NCI-H187 treated with DMSO at 0.1 percent for 48 hours (cell line): Measurements from ENCODE around the gene IQCH.
"Not testable (repeated sequence)": the region's sequence is repeated elsewhere in the genome, so short reads cannot be mapped to it uniquely, and the experiment has no call there.

Source experiments
- DNase-seq: peaks from one replicate; lab custom pipeline; 2025; lab: John Stamatoyannopoulos, UW

IQCH gene

GRCh38 chr15:67358391-67358790, 103.8 kb downstream of the IQCH start:
- DNase-seq = no peak

DNA sequence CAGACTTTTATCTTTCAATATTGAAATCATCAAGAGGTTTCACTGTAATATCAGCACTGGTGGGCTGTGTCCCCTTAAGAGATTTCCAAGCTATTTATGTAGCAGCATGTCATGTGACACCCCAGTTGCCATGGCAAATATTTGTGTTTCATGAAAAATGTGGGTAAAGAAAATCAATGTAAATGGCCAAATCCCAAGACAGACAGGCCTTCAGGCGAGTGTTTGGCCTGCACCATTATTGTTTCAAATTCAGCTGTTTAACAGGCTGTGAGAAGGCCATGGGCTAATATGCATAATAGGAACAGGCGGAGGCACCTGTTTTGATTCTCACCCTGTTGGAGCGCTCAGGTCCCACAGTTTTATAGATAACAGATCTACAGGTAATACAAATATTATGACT, 104.2 kb downstream of the IQCH start:
- DNase-seq = no peak

DNA sequence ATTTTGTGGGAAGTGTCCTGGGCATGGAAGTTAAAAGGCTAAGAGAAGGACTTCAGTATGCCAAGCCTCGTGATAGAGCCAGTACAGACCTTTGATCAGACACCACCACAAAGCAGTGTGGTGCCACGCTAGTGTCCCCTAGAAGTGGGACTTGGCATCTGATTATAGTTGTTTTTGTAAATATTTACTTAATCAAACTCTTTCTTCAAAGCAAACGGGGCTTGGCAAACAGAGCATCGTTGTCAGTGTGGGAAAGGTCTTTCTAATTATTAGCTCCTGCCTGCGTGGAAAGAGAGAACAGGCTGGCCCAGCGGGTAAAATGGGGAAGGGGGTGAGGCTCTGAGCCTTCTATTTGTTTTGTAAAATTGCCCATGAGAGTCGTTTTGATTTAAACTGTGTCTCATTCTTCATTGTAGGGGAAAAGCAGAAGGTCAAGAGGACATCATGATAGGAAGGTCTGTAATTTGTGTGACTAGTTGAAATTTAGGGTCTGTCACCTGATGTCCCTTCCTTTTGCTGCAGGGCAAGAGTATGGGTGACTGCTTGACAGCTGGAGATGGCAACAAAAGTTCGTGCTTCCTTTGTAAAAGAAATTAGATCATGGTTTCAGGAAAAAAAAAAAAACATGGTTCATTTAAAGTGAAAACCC, 105.0 kb downstream of the IQCH start:
- DNase-seq = no peak

GRCh38 chr15:67361100-67361499, 106.5 kb downstream of the IQCH start:
- no peak for DNase-seq

- DNase-seq = not testable (repeated sequence)
Measured at GRCh38 chr15:67363712-67364111, 109.1 kb downstream of the IQCH start.

- DNase-seq = no peak
Measured at GRCh38 chr15:67365994-67366393, 111.4 kb downstream of the IQCH start.

DNA sequence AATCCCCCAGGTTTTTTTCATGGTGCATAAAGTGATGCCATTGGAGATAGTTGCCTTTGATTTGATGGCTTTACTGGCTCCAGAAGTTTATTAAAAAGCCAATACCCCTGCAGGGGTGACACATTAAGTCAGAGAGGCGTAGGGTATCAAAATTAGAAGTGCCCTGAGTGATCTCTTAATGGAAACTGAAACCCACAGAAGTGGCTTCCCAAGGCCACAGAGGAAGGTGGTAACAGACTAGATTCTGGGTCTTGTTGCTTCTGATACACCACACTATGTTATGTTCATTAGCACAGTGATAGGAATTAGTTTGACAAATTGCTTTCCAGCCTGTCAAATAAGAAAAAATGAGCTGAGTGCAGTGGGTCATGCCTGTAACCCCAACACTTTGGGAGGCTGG, 112.3 kb downstream of the IQCH start:
- DNase-seq = no peak

- no peak for DNase-seq
Measured at GRCh38 chr15:67369359-67369998, 114.9 kb downstream of the IQCH start.

DNA sequence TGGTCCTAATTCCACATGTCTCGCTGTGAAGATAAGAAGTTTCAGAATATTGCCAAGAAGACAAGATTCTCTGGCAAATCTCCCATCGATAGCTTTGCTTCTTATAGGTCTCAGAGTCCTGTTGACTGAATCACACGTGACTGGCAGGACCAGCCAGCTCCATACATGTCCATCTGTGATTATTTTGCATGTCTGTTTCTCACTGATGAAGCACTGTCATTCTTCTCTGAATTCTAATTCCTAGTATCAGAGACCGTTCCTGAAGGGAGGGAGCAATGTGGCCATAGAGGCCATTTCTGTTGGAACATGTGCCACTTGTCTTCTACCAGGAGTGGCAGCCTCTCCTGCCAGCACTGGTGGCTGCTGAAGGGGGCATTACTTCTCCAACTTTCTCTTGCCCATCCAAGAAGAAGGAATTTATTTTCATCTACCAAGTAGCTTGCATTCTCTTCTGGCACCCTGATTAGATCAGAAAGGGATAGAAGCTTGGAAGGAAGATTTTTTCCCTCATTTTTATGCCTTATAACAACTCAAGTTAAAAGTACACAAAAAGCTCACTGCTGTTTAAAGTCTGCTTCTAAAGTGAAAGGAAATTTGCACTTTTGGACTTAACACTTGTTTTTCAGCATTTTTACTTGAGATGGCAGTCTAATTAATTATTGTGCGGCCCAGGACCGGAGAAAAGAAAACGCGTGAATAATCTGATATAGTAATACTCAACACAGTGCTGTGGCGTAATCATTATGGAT, 115.8 kb downstream of the IQCH start:
- no peak for DNase-seq

GRCh38 chr15:67372543-67372942, 118.0 kb downstream of the IQCH start:
- no peak for DNase-seq

DNA sequence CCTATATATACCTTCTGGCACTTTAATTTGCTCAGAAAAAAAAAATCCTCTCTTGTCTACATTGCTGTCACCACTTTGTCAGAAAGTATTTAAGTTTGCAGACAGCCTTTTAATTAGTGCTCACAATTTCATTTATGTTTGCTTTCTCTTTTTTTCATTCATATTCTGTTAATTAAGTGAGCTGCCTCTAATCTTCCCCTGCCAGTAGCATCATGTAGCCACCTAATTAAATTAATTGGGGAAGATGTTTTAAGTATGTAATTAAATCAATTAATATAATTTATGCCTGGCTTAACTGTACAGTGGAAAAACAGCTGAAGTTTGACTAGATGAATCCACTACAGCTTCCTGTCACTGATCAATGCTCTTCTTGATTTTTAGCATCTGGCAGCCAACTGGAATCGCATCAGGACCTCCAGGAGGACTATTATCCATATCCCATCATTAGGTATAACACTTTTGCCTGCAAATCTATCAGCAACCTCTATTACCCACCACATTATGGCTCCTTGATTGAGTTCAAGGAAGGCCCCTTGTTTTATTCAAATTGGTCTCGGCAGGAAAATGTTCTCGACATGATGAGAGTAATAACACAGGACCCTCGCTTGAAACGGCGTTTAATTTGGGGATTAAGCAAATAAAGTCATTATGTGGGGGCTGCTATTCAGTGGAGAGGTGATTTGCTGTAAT, 118.5 kb downstream of the IQCH start:
- no peak for DNase-seq

GRCh38 chr15:67373971-67374370, 119.4 kb downstream of the IQCH start:
- DNase-seq = no peak

- no peak for DNase-seq
Measured at GRCh38 chr15:67379530-67379929, 124.9 kb downstream of the IQCH start.

- no peak for DNase-seq
Measured at GRCh38 chr15:67380921-67381320, 126.3 kb downstream of the IQCH start.

- DNase-seq = no peak
Measured at GRCh38 chr15:67381416-67382045, 126.9 kb downstream of the IQCH start.

GRCh38 chr15:67382723-67383122, 128.1 kb downstream of the IQCH start:
- DNase-seq = no peak

DNA sequence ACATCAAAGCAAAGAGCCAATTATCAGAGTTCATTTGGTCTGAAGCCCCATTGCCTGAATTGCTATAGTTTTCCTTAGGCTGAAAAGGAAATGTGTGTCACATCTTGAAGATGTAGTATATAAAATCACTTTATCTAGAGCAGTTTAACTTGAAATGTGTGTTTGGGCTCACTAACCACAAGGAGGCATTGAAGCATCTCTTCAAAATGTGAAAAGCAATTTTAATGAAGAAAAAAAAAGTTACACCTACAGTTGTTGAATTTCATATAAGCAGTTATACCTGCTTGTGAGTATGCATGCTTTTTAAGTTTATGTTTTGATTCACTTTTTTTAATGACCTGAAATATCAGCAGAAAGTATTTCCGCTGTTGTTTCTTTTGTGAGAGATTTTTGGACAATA, 129.3 kb downstream of the IQCH start:
- DNase-seq = no peak

- no peak for DNase-seq
Measured at GRCh38 chr15:67384761-67385160, 130.2 kb downstream of the IQCH start.

DNA sequence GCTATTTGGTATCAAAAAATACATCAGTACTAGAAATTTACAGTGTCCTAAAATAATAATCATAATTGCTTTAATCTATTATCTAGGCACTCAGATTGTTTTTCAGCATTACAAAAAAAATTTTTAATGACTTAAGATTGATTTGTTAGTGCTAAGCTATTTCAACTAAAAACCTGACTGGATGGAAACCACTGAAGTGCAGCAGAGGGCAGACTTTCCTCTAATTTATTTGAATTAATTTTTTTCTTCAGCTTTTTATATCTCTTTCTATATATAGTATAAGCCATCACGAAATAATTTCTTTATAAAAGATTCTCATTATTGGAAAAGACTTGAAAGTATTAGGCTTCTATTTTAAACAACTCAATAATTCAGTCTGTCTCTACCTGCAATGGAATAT, 131.4 kb downstream of the IQCH start:
- DNase-seq = no peak

DNA sequence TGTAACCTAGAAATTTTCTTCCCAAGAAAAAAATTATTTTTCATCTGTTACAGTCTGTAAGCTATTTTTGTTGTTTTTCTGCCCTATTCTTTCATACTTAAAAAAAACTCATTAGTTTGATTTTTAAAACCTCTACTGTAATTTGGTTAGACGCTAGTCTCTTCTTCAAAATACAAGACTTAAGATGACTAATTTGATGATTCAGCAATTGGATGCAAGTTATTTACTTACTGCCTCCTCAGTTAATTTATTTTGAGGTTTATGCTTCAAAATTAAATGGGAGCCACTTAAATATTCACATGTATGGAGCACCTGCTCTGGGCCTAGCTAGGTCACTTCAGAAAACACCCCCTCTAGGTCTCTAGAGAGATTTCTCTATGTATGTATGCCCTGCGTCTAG, 132.4 kb downstream of the IQCH start:
- DNase-seq = no peak

DNA sequence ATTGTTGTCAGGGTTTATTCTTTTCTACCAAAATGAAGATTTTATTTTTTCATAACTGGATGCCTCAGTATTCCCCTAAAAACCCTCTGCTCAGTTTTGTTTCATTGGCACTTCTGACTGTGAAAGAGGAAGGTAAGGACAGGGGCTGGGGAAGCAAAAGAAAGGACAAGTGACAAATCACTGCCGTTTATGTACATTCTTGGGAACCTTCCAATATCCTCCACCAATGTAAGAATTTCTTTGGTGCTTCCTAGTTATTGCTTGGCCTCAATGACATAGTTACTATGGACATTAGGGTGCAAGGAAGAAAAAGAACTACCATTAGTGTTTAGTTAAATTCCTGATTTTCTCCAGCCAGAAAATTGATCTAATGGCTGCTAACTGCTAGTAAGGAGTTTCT, 135.4 kb downstream of the IQCH start:
- no peak for DNase-seq
